ENCODE measurements around the gene ISM1.

Gene ISM1

DNA sequence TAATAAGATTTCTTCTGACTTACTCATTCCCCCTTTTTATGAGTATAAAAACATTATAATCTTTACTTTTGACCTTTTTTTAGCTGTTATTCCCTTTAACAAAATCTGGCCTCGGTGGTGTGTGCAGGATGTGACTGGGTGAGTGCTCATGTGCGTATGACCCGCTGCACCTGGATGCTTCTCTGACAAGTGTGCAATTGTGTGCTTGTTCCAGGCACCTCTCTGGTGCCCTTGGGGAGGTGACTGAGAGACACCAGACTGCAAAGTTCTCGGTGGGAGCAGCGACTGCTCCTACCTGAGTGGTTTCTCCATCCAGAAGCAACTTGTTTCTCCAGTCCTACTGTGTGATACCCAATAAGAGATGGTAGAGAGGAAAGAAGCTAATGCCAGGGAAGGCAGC lies 65.0 kb downstream of the ISM1 start:
- no peak overlapping the region for H3K27ac ChIP-seq
- TF ChIP-seq, protein P1, sequence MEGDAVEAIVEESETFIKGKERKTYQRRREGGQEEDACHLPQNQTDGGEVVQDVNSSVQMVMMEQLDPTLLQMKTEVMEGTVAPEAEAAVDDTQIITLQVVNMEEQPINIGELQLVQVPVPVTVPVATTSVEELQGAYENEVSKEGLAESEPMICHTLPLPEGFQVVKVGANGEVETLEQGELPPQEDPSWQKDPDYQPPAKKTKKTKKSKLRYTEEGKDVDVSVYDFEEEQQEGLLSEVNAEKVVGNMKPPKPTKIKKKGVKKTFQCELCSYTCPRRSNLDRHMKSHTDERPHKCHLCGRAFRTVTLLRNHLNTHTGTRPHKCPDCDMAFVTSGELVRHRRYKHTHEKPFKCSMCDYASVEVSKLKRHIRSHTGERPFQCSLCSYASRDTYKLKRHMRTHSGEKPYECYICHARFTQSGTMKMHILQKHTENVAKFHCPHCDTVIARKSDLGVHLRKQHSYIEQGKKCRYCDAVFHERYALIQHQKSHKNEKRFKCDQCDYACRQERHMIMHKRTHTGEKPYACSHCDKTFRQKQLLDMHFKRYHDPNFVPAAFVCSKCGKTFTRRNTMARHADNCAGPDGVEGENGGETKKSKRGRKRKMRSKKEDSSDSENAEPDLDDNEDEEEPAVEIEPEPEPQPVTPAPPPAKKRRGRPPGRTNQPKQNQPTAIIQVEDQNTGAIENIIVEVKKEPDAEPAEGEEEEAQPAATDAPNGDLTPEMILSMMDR (conservative IDR thresholded peaks at IDR 0.05): no peak
- TF ChIP-seq ZFX (IDR thresholded peaks at IDR 0.05): no peak

DNA sequence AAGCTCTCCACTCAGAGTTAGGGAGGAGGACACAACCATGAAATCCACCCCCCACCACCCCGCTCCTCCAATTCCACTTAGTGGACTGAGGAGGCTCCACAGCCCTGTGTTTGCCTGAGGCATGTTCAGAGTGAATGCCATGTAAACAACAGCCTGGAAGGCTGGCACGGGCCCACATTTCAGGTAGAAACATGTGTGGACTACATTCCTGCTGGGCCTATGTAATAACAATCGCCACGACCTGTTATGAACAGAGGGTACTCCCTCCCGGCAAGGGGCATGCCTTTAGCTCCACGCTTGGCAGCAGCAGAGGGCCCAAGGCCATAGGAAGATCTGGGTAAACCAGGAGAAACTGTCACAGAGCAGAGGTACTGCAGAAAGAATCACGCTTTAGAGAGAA lies 65.5 kb downstream of the ISM1 start:
- TF ChIP-seq, protein P1 (conservative IDR thresholded peaks at IDR 0.05): no peak
- TF ChIP-seq ZFX (IDR thresholded peaks at IDR 0.05): no peak
- H3K27ac ChIP-seq: no peak overlapping the region

DNA sequence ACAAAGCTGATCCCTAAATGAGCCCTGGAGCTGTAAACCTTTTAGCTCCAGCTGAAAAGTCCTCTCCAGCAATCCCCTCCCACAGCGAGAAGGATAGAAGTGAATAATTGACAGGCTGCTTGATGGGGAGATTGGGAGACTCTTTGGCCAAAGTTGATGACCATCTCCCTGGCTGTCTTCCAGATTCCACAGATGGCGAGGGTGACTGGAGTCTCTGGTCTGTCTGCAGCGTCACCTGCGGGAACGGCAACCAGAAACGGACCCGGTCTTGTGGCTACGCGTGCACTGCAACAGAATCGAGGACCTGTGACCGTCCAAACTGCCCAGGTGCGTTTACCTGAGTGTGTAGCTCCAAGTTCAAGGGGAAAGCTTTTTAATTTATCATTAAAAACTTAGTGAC lies 67.3 kb downstream of the ISM1 start:
- H3K27ac ChIP-seq: no peak overlapping the region
- TF ChIP-seq, protein P1 (conservative IDR thresholded peaks at IDR 0.05): no peak
- no peak for TF ChIP-seq ZFX (IDR thresholded peaks at IDR 0.05)

DNA sequence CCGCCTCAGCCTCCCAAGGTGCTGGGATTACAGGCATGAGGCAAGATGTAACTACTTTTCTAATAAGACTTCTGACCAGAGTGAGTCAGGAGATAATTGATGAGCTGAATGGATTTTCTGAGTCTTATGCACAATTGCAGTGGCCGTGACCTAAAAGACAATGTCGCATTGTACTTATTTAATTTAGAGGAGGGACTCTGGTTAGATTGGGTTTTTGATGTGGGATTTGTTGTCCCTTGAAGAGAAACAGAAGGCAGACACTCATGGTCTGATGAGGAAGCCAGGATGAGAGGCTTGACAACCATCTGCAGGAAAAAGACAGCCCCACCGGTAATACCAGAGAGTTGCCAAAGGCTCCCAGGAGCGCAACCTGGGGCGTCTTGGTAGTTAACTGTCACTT lies 68.0 kb downstream of the ISM1 start:
- no peak overlapping the region for H3K27ac ChIP-seq
- TF ChIP-seq, protein P1 (conservative IDR thresholded peaks at IDR 0.05): no peak
- TF ChIP-seq ZFX (IDR thresholded peaks at IDR 0.05): no peak

DNA sequence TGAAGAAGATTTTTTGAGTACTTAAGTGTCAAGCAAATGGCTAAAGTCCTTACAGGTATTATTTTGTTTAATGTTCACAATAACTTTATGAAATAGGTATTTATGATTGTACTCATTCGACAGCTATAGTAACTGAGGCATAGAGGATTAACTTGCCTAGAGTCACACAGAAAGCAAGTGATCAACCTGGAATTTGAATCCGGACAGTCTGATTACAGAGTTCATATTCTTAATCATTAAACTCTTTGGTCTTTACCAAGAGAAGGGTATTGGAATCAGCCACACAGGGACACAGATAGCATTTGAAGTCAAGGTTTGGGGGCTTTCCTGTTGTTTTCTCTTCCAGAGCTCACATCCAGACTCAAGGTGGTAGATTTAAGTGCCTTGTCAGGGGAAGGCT lies 69.7 kb downstream of the ISM1 start:
- TF ChIP-seq, protein P1 (conservative IDR thresholded peaks at IDR 0.05): no peak
- TF ChIP-seq ZFX (IDR thresholded peaks at IDR 0.05): no peak
- no peak overlapping the region for H3K27ac ChIP-seq

DNA sequence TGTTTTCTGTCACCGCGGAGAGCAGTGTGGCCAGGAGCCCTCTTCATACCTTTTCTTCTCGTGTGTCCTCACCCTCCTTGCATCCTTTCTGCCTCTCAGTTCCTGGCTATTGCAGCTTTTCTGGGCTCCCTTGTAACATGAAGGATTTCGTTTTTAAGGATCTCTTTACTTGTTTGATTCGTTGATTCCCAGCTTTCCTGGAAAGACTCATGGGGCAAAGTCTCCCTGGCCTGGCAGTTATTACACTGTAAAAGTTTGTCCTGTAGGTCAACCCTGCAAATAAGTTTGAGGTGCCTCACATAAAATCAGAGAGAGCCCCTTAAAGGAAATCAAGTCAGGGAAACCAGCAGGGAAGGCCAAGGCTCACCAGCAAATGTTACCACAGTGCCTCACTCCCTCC lies 70.1 kb downstream of the ISM1 start:
- TF ChIP-seq ZFX (IDR thresholded peaks at IDR 0.05): no peak
- TF ChIP-seq, protein P1 (conservative IDR thresholded peaks at IDR 0.05): no peak
- H3K27ac ChIP-seq: no peak overlapping the region

DNA sequence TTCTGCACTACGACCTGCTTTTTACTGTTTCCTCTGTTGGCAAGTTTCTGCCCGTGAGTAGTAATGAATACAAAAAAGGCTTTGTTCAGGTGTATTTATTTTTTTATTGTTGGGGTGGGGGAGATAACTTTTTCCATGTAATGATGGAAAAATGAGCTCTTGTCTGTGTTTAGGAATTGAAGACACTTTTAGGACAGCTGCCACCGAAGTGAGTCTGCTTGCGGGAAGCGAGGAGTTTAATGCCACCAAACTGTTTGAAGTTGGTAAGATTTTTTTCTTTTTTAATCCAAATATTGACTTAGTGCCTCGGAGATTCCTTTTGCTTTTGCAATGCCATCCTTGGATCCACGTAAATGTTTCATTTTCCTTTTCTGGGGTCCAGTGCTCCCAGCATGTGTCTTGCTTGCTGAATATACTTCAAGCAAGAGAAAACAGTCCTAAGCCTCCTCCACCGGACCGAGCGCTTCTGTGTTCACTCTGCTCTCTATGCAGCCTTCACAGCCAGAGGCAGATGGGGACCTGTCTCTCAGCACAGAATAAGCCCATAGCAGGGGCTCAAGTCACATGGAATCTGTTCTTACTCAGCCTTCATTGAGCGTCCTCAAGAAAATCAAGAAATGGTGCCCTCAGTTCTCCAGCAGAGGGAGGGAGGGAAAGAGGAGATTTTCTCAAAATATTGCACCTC lies 71.3 kb downstream of the ISM1 start:
- no peak for TF ChIP-seq ZFX (IDR thresholded peaks at IDR 0.05)
- TF ChIP-seq, protein P1 (conservative IDR thresholded peaks at IDR 0.05): no peak
- H3K27ac ChIP-seq: no peak overlapping the region
